ENCODE data around the gene EVX2.

The EVX2 gene

GRCh38 chr2:176106581-176107539 lies 23.1 kb upstream of the EVX2 start, which contains the start of gene HOXD11:
Gene HOXD11, plus strand, starts transcription at chr2:176107280. Its CDS starts 76 bp downstream, at chr2:176107356.
- Histone ChIP-seq H3K27ac (ENCODE audit: poor library complexity, severe bottlenecking) (peak within 1 kb of the TSS; percentile 95), H3K4me3 (ENCODE audit: severe bottlenecking) (peak within 1 kb of the TSS; percentile 56), H3K36me3 (ENCODE audit: low read depth) (peaks cover 25% of the 10 kb centered on the region), H3K4me1 (ENCODE audit: insufficient read depth, poor library complexity, severe bottlenecking) (no peaks in the 10 kb centered on the region), H3K9me3 (ENCODE audit: severe bottlenecking) (no peaks in the 10 kb centered on the region), H3K27me3 (ENCODE audit: insufficient read depth, poor library complexity, severe bottlenecking) (no peaks in the 10 kb centered on the region)
- no peak for TF ChIP-seq CTCF (IDR thresholded peaks at IDR 0.05; ENCODE audit: poor library complexity, severe bottlenecking)
- ATAC-seq (ENCODE audit: low read depth) (peak; percentile 57), DNase-seq (ENCODE audit: low spot score) (peak; percentile 94)

GRCh38 chr2:176105730-176106580 lies 22.2 kb upstream of the EVX2 start:
- Histone ChIP-seq H3K27ac (ENCODE audit: poor library complexity, severe bottlenecking) (peak overlapping the region; percentile 95), H3K36me3 (ENCODE audit: low read depth) (peaks cover 21% of the 10 kb centered on the region), H3K4me1 (ENCODE audit: insufficient read depth, poor library complexity, severe bottlenecking) (no peaks in the 10 kb centered on the region), H3K27me3 (ENCODE audit: insufficient read depth, poor library complexity, severe bottlenecking) (no peaks in the 10 kb centered on the region), H3K9me3 (ENCODE audit: severe bottlenecking) (no peaks in the 10 kb centered on the region), H3K4me3 (ENCODE audit: severe bottlenecking) (peak overlapping the region; percentile 56)
- TF ChIP-seq CTCF (IDR thresholded peaks at IDR 0.05; ENCODE audit: poor library complexity, severe bottlenecking), result no peak
- ATAC-seq (ENCODE audit: low read depth) (no peak; the same call in 2 of the 3 replicates), DNase-seq (ENCODE audit: low spot score) (no peak)

GRCh38 chr2:176105078-176105729 lies 21.4 kb upstream of the EVX2 start:
- Histone ChIP-seq H3K4me1 (ENCODE audit: insufficient read depth, poor library complexity, severe bottlenecking) (no peaks in the 10 kb centered on the region), H3K9me3 (ENCODE audit: severe bottlenecking) (no peaks in the 10 kb centered on the region), H3K27ac (ENCODE audit: poor library complexity, severe bottlenecking) (peak overlapping the region; percentile 95), H3K27me3 (ENCODE audit: insufficient read depth, poor library complexity, severe bottlenecking) (no peaks in the 10 kb centered on the region), H3K36me3 (ENCODE audit: low read depth) (peaks cover 13% of the 10 kb centered on the region), H3K4me3 (ENCODE audit: severe bottlenecking) (peak overlapping the region; percentile 56)
- DNase-seq (ENCODE audit: low spot score), result no peak
- ATAC-seq (ENCODE audit: low read depth), result peak; percentile 14
- no peak for TF ChIP-seq CTCF (IDR thresholded peaks at IDR 0.05; ENCODE audit: poor library complexity, severe bottlenecking)

GRCh38 chr2:176104316-176105077 lies 20.7 kb upstream of the EVX2 start:
- peak overlapping the region; percentile 95 for H3K27ac ChIP-seq (ENCODE audit: poor library complexity, severe bottlenecking)
- ATAC-seq (ENCODE audit: low read depth) (peak; percentile 33), DNase-seq (ENCODE audit: low spot score) (no peak)
- peak overlapping the region; percentile 56 for H3K4me3 ChIP-seq (ENCODE audit: severe bottlenecking)
- H3K27me3 ChIP-seq (ENCODE audit: insufficient read depth, poor library complexity, severe bottlenecking), result no peaks in the 10 kb centered on the region
- TF ChIP-seq CTCF (IDR thresholded peaks at IDR 0.05; ENCODE audit: poor library complexity, severe bottlenecking), result peak; percentile 19
- H3K9me3 ChIP-seq (ENCODE audit: severe bottlenecking), result no peaks in the 10 kb centered on the region
- H3K36me3 ChIP-seq (ENCODE audit: low read depth), result peaks cover 6% of the 10 kb centered on the region
- H3K4me1 ChIP-seq (ENCODE audit: insufficient read depth, poor library complexity, severe bottlenecking), result no peaks in the 10 kb centered on the region

Measured in RWPE2 (cell line).